Activated T-cell treated with anti-CD3 and anti-CD28 coated beads, Interleukin-2, amount 50 U/mL, for 4 hours (primary cell): ENCODE measurements around the gene TSEN34. TPM values are rescaled to one million over a fixed set of nuclear protein-coding genes. Genes with fewer than 3 reads are reported as not detected.

ENCODE experiments used
- ATAC-seq, 2 donors: fragments of 200-7000 bp; cut with Tn5 transposase; one replicate each; pipeline ENCODE4 v1.10.0; 2021
- DNase-seq: peaks from one replicate; pipeline ENCODE4 v3.0.0-alpha.2; 2020
- H3K27me3 Mint-ChIP-seq: one replicate; pipeline ENCODE4 v1.8.0; 2021; ENCODE audit warnings: low read depth, mixed read lengths
- H3K36me3 Mint-ChIP-seq: one replicate; pipeline ENCODE4 v1.8.0; 2022; ENCODE audit warnings: mixed read lengths; ENCODE audit not compliant: insufficient read depth
- H3K4me1 Mint-ChIP-seq: one replicate; pipeline ENCODE4 v1.8.0; 2021; ENCODE audit warnings: low read depth, mixed read lengths
- H3K4me3 Mint-ChIP-seq: one replicate; pipeline ENCODE4 v1.8.0; 2021; ENCODE audit warnings: mild to moderate bottlenecking, moderate library complexity, mixed read lengths
- H3K9me3 Mint-ChIP-seq: one replicate; pipeline ENCODE4 v1.8.0; 2021; ENCODE audit warnings: mixed read lengths
- total RNA-seq, 3 donors: library from RNA; stranded (reverse); gene quantifications; one replicate each; pipeline ENCODE4 v1.2.1, GENCODE V29; 2021

The TSEN34 gene
- total RNA-seq, result 10 to 100 TPM; 22.7 to 29.1 (median 25.9) TPM

DNA sequence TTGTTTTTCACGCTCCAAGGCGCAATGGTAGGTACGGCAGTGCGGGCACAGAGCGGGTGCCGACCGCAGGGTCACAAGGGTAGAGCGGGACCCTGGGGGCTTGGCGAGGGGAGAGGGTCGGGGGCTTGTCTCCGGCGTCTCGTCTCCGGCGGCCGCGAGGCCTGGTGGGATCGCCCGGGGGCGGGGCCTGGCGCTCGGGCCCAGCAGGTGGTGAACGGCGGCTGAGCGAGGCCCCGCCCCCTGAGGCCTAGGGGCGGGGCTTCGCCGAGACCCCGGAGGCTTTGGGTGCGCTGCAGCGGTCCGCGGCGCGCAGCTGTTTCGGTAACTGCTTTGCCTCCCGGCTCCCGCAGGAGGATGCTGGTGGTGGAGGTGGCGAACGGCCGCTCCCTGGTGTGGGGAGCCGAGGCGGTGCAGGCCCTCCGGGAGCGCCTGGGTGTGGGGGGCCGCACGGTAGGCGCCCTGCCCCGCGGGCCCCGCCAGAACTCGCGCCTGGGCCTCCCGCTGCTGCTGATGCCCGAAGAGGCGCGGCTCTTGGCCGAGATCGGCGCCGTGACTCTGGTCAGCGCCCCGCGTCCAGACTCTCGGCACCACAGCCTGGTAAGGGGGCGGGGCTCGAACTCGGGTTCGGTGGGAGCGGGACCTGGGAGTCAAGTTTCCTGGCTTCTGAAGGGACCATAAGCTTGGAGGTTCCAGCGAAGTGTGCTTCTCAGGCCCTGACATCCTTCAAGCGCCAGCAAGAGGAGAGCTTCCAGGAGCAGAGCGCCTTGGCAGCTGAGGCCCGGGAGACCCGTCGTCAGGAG is at the start of gene TSEN34:
Gene TSEN34 (plus strand): TSS at position 298 of the 800 bp plus-strand sequence. CDS start 57 bp downstream, at position 355.
- DNase-seq (peak; percentile 82), ATAC-seq (peak; percentile 35 to 41)
- no peaks in the 10 kb centered on the region for H3K9me3 Mint-ChIP-seq
- no peaks in the 10 kb centered on the region for H3K27me3 Mint-ChIP-seq
- H3K4me1 Mint-ChIP-seq, result peaks cover 37% of the 10 kb centered on the region
- peaks cover 16% of the 10 kb centered on the region for H3K36me3 Mint-ChIP-seq
- peak within 1 kb of the TSS; percentile 87 for H3K4me3 Mint-ChIP-seq

DNA sequence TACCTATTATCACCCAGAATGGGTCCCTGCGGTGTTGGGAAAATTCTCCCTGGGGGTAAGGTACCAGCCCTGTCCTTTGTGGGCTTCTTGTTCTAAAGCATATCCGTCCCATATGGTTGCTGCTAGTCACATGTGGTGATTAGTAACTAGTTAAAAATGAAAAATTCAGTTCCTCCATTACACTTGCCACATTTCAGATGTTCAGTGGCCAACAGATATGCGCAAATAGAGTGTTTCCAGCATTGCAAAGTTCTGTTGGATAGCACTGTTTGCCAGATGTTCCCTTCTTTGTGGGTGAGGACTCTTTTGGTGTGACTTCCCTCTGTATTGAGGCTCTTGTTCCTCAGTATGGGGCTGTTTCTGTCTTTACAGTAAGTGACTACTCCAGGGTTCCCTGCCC is 49.8 kb upstream of the TSEN34 start:
- H3K9me3 Mint-ChIP-seq, result no peaks in the 10 kb centered on the region
- H3K27me3 Mint-ChIP-seq, result no peaks in the 10 kb centered on the region
- DNase-seq, result no peak
- peaks cover 37% of the 10 kb centered on the region for H3K4me1 Mint-ChIP-seq
- no peak for ATAC-seq
- peaks cover 31% of the 10 kb centered on the region for H3K36me3 Mint-ChIP-seq
- no peak overlapping the region for H3K4me3 Mint-ChIP-seq

DNA sequence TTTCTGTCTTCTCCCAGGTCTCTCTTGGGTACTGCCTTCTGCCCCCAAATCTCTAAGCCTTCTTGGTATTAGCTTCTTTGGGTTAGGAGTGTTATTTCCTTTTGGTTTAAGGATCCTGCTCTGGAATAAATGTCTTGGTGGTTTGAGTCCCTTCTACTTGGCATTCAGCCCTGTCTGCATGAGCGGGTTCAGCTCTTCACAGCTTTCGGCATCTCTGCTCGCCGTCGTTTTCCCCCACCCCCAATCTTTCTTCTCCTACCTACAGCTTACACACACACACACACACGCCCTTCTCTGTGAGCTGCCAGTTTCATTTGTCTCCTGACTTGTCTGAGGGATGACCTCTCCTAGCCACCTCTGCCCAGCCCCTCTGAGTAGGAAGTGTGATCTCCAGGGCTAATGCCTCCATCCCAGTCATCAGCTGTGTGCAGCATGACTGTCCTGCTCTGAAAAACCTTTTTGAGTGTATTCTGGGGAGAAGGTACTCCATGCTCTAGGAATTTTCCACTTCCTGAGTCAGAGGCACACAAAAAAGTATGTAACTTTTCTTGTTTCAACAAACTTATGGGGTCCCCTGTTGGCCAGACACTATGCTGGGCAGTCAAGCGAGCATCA is 48.8 kb upstream of the TSEN34 start:
- no peaks in the 10 kb centered on the region for H3K9me3 Mint-ChIP-seq
- DNase-seq (no peak), ATAC-seq (no peak)
- no peak overlapping the region for H3K4me3 Mint-ChIP-seq
- H3K27me3 Mint-ChIP-seq, result no peaks in the 10 kb centered on the region
- H3K36me3 Mint-ChIP-seq, result peaks cover 39% of the 10 kb centered on the region
- H3K4me1 Mint-ChIP-seq, result peaks cover 31% of the 10 kb centered on the region

DNA sequence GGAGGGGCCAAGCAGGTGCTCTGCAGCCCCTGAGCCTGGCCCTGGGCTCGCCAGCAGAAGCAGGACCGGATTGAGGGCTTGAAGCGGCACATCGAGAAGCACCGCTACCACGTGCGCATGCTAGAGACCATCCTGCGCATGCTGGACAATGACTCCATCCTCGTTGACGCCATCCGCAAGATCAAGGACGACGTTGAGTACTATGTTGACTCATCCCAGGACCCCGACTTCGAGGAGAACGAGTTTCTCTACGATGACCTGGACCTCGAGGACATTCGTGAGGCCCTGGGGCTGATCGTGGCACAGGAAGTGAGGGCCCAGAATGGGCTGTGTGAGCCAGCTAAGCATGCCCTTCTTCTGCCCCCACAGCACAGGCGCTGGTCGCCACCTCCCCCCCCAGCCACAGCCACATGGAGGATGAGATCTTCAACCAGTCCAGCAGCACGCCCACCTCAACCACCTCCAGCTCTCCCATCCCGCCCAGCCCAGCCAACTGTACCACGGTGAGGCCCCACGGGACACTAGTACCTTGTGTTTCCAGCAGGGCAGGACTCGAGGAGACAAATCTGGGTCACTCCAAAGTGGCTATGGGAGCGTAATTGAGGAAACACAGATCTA is 45.5 kb upstream of the TSEN34 start:
- peaks cover 51% of the 10 kb centered on the region for H3K36me3 Mint-ChIP-seq
- ATAC-seq, result no peak

DNA sequence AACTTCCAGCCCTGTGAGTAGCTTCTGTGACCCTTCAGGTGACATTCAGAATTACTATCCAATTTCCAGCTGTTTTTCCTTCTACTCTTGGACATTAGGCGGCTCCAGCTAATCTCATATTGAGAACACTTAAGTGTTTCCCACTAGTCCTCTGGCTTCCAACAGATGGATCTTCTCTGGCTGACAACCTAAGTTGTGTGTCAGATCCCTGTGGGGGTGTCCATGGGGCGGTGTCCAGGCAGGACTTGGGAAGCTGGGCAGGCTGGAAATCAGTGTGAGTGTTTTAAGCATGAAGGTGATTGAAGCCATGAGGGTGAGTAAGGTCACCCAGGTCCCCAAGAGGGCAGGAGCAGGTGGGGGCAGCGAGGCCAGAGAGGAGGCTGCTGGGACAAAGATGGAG is 43.4 kb upstream of the TSEN34 start:
- Mint-ChIP-seq H3K9me3 (no peaks in the 10 kb centered on the region), H3K36me3 (peaks cover 50% of the 10 kb centered on the region), H3K4me1 (no peaks in the 10 kb centered on the region), H3K4me3 (no peak overlapping the region), H3K27me3 (no peaks in the 10 kb centered on the region)
- DNase-seq, result no peak
- no peak for ATAC-seq

More for the DNA sequence above, 45.5 kb upstream of the TSEN34 start:
- Mint-ChIP-seq H3K4me3 (no peak overlapping the region), H3K9me3 (no peaks in the 10 kb centered on the region), H3K4me1 (peaks cover 11% of the 10 kb centered on the region), H3K27me3 (no peaks in the 10 kb centered on the region)
- DNase-seq, result no peak

DNA sequence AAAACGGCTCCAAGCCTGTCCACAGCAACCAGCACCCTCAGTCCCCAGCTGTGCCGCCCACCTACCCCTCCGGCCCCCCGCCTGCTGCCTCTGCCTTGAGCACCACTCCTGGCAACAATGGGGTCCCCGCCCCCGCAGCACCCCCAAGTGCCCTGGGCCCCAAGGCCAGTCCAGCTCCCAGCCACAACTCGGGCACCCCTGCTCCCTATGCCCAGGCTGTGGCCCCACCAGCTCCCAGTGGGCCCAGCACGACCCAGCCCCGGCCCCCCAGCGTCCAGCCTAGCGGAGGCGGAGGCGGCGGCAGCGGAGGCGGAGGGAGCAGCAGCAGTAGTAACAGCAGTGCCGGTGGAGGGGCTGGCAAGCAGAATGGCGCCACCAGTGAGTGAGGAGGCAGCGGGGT is 43.0 kb upstream of the TSEN34 start:
- ATAC-seq, result no peak
- Mint-ChIP-seq H3K36me3 (peaks cover 47% of the 10 kb centered on the region), H3K4me1 (no peaks in the 10 kb centered on the region), H3K9me3 (no peaks in the 10 kb centered on the region), H3K4me3 (no peak overlapping the region), H3K27me3 (no peaks in the 10 kb centered on the region)
- no peak for DNase-seq

DNA sequence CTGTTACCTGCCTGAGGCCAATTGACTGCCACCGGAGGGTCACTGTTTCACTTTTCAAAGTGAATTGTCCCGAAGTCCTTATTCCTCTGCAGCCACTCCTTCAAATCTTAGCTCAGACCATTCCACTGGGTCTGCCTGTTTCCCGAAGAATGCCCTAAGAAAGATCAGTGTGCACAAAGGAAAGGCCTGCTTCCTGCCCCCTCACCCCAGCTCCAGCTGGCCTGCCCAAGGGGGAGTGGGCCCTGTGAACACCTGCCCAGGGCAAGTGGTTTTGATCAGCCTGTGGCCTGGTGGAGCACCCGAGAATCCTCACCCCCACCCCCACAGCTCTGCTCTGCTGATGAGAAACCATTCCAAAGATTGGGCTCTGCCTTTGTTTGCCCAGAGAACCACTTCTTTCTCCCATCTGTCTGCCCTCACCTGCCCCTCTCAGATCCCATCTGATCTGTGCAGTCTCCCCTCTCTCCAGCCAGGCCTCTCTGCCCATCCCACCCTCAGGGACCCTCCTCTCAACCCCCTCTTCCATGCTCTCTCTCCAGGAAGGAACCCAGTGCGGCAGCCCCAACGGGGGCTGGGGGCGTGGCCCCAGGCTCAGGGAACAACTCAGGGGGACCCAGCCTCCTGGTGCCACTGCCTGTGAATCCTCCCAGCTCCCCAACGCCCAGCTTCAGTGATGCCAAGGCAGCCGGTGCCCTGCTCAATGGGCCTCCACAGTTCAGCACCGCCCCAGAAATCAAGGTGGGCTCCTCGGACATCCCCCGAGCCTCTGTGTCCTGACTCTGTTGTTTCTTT is 41.9 kb upstream of the TSEN34 start:
- no peak for ATAC-seq
- DNase-seq, result no peak
- H3K4me1 Mint-ChIP-seq, result peaks cover 10% of the 10 kb centered on the region
- H3K27me3 Mint-ChIP-seq, result no peaks in the 10 kb centered on the region
- no peak overlapping the region for H3K4me3 Mint-ChIP-seq
- H3K36me3 Mint-ChIP-seq, result peaks cover 40% of the 10 kb centered on the region
- H3K9me3 Mint-ChIP-seq, result no peaks in the 10 kb centered on the region

DNA sequence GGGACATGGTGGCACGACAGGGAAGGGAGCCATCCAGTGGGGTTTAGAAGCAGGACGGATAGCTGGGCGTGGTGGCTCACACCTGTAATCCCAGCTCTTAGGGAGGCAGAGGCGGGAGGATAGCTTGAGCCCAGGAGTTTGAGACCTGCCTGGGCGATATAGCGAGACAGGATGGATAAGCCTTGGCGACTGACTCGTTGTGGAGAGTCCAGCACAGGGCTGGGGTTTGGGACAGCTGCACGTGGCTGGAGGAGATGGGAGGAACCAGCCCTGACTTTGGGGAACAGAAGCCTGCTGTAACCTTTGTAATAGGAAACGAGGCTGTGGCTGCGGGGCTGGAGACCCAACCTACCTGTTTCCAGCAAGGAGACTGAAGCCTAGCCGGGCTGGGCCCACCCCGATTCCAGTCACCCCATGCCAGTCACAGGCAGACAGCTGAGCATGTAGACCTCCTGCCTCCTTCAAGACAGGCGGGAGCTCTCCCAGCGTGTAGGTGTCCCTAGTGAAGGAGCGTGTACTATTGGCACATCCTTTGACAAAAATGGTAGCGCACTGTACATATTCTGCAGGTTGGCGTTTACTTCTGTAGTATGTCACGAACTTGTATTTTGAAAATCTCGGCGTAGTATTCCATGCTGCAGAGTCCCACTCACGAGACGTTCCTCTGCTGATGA is 39.6 kb upstream of the TSEN34 start:
- DNase-seq (no peak), ATAC-seq (no peak)
- H3K27me3 Mint-ChIP-seq, result no peaks in the 10 kb centered on the region
- H3K36me3 Mint-ChIP-seq, result peaks cover 41% of the 10 kb centered on the region
- peaks cover 24% of the 10 kb centered on the region for H3K4me1 Mint-ChIP-seq
- no peak overlapping the region for H3K4me3 Mint-ChIP-seq
- H3K9me3 Mint-ChIP-seq, result no peaks in the 10 kb centered on the region

DNA sequence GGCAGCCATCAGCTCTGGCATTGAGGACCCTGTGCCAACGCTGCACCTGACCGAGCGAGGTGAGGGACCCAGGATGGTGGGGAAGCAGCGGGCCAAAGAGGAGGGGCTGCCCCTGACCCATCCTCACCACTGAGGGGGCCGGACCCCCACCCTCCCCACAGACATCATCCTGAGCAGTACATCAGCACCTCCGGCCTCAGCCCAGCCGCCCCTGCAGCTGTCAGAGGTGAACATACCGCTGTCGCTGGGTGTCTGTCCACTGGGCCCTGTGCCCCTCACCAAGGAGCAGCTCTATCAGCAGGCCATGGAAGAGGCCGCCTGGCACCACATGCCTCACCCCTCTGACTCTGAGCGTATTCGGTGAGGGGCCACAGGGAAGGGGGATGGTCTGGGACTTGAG is 38.8 kb upstream of the TSEN34 start:
- no peaks in the 10 kb centered on the region for H3K9me3 Mint-ChIP-seq
- ATAC-seq, result no peak
- peaks cover 28% of the 10 kb centered on the region for H3K4me1 Mint-ChIP-seq
- H3K4me3 Mint-ChIP-seq, result no peak overlapping the region
- peaks cover 39% of the 10 kb centered on the region for H3K36me3 Mint-ChIP-seq
- no peaks in the 10 kb centered on the region for H3K27me3 Mint-ChIP-seq
- no peak for DNase-seq

DNA sequence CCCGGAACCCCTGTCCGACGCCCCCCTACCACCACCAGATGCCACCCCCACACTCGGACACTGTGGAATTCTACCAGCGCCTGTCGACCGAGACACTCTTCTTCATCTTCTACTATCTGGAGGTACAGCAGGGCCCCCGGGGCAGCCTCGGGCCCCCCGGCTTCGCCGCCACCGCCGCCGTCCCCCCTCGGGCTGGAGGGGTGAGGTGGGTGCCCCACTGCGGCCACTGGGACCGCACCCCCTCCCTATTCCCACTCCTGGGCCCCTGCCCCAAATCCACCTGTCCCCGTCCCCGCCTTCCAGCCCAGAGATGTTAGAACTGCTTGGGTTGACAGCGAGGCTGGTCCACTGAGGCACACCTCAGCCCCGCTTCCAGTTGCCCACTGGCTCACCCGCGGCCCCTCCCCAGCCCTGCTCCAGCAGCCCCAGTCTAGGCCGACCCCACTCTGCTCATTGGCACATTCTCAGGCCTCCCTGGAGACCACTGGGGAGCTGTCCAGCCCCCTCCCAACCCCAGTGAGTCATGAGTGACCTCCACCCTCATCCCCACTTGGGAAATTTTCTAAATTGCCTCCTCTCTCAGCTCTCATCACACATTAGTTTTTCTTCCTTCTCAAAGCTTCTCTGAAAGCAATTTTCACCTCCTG is 38.1 kb upstream of the TSEN34 start:
- Mint-ChIP-seq H3K9me3 (no peaks in the 10 kb centered on the region), H3K36me3 (peaks cover 37% of the 10 kb centered on the region), H3K27me3 (no peaks in the 10 kb centered on the region), H3K4me1 (peaks cover 29% of the 10 kb centered on the region), H3K4me3 (no peak overlapping the region)
- ATAC-seq (no peak), DNase-seq (no peak)

DNA sequence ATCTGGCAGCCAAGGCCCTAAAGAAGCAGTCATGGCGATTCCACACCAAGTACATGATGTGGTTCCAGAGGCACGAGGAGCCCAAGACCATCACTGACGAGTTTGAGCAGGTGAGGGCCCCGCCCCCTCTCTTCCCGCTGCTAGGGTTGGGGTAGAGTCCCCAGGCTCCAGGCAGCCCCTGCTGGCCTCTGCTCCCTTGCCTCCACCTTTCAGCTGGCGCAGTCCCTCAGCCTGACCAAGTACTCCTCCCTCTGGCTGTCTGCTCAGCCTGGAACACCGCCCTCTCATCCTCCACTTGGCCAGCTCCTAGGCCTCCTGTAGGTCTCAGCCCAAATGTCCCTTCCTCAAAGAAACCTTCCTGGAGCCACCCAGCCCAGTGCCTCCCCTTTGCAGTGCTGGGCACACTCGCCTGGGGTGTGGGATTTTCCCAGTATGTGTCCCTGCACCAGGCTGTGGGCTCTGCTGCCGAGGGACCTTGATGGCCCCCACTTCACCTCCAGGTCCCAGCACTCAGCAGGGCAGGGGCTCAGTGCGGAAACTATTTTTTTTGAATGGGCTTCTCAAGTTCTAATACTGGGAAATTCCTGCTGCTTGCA is 37.3 kb upstream of the TSEN34 start:
- DNase-seq (no peak), ATAC-seq (no peak)
- Mint-ChIP-seq H3K4me1 (peaks cover 37% of the 10 kb centered on the region), H3K27me3 (no peaks in the 10 kb centered on the region), H3K36me3 (peaks cover 39% of the 10 kb centered on the region), H3K4me3 (no peak overlapping the region), H3K9me3 (no peaks in the 10 kb centered on the region)

DNA sequence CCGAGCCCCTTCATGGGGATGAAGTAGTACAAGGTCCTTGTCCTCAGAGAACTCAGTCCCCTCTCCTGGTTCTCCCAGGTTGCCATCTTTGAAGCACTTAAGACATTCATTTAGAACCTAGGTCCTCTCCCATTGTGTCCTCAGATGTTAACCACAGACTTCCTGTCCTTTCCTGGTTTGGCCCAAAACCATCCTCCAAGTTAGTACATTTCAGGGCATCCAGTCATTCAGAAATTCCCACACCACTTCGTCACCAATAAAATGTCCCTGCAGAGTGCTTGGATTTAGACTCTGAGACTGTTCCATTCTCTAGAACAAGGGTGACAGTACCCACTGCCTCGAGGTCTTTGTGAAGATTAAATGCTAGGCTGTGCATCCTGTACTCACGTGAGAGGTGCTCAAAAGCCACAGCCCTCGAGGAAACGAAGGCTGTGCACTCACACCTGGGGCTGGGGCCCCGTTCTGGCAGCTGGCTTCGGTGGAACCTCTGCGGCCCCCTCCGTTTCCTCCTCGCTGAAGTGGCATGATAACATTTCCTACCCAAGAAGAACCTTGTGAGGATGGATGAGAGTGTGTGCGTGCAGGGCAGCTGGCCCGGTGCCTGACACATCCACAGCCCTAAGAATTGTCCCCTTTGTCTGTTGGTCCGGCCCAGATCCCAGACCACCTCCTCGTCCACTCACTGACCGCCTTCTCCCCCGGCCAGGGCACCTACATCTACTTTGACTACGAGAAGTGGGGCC is 36.3 kb upstream of the TSEN34 start:
- peaks cover 32% of the 10 kb centered on the region for H3K36me3 Mint-ChIP-seq
- no peaks in the 10 kb centered on the region for H3K9me3 Mint-ChIP-seq
- no peak for DNase-seq
- H3K4me3 Mint-ChIP-seq, result no peak overlapping the region
- H3K27me3 Mint-ChIP-seq, result no peaks in the 10 kb centered on the region
- peaks cover 43% of the 10 kb centered on the region for H3K4me1 Mint-ChIP-seq
- ATAC-seq, result no peak

DNA sequence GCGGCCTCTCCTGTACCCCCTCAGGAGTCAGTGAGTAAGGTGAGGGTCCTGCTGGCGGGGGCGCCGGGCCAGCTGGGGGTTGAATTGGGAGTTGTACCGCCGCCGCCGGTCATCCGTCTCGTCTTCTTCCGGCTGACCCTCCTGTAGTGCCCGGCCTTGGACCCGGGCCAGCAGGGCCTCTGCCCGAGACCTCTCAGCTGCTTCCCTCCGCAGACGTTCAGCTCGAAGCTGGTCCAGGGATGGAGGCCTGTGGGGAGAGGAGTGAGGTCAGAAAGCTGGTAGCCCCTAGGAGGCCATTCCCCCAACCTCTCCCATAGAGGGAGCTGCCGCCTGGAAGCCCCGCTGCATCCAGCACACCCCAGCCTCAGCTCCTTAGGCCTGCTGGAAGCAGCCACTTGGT is 35.4 kb upstream of the TSEN34 start:
- H3K36me3 Mint-ChIP-seq, result peaks cover 28% of the 10 kb centered on the region
- H3K4me1 Mint-ChIP-seq, result peaks cover 51% of the 10 kb centered on the region
- no peak overlapping the region for H3K4me3 Mint-ChIP-seq

More for the DNA sequence above, 35.4 kb upstream of the TSEN34 start:
- DNase-seq (no peak), ATAC-seq (no peak)
- H3K9me3 Mint-ChIP-seq, result no peaks in the 10 kb centered on the region
- no peaks in the 10 kb centered on the region for H3K27me3 Mint-ChIP-seq
